ENCODE results near the gene COASY.
"Not testable (repeated sequence)": the region's sequence is repeated elsewhere in the genome, so short reads cannot be mapped to it uniquely, and the experiment has no call there.

The COASY gene

DNA sequence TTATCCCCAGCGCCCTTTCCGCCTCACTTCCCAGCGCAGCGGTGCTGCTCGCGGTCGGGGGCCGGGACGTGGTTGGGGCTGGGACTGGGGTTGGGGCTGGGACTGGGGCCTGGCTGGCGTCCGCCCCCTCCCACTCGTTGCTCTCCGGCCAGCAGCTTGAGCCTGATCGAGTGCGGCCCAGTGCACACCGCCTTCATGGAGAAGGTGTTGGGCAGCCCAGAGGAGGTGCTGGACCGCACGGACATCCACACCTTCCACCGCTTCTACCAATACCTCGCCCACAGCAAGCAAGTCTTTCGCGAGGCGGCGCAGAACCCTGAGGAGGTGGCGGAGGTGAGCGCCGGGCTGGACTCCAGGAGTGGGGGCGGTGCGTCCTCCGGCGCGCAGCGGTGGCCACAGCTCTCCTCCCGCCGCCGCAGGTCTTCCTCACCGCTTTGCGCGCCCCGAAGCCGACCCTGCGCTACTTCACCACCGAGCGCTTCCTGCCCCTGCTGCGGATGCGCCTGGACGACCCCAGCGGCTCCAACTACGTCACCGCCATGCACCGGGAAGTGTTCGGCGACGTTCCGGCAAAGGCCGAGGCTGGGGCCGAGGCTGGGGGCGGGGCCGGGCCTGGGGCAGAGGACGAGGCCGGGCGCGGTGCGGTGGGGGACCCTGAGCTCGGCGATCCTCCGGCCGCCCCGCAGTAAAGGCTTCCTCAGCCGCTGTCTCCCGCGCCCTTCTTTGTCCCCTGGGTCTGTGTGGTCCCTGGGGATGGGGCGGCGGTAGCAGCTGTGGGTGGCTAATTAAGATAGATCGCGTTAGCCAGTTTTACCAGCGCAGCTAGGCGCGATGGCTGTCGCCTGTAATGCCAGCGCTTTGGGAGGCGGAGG lies 7.5 kb upstream of the COASY start:
- H3K9ac ChIP-seq (ENCODE audit: low read length), result peak overlapping the region; percentile 77
- no peaks in the 10 kb centered on the region for H3K79me2 ChIP-seq (ENCODE audit: insufficient read depth, low read length)
- peak overlapping the region; percentile 80 for H3K4me2 ChIP-seq (ENCODE audit: low read depth, low read length, poor library complexity, severe bottlenecking)
- H3K9me2 ChIP-seq (replicated peaks; ENCODE audit: insufficient read depth, low read length), result no peaks in the 10 kb centered on the region
- H4K20me1 ChIP-seq (ENCODE audit: low read depth, low read length), result no peaks in the 10 kb centered on the region
- no peak for TF ChIP-seq EZH2phosphoT487 (conservative IDR thresholded peaks at IDR 0.05; ENCODE audit: low read length)
- TF ChIP-seq, protein P1, sequence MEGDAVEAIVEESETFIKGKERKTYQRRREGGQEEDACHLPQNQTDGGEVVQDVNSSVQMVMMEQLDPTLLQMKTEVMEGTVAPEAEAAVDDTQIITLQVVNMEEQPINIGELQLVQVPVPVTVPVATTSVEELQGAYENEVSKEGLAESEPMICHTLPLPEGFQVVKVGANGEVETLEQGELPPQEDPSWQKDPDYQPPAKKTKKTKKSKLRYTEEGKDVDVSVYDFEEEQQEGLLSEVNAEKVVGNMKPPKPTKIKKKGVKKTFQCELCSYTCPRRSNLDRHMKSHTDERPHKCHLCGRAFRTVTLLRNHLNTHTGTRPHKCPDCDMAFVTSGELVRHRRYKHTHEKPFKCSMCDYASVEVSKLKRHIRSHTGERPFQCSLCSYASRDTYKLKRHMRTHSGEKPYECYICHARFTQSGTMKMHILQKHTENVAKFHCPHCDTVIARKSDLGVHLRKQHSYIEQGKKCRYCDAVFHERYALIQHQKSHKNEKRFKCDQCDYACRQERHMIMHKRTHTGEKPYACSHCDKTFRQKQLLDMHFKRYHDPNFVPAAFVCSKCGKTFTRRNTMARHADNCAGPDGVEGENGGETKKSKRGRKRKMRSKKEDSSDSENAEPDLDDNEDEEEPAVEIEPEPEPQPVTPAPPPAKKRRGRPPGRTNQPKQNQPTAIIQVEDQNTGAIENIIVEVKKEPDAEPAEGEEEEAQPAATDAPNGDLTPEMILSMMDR (IDR thresholded peaks at IDR 0.05; ENCODE audit: insufficient read depth, low read length, poor library complexity, severe bottlenecking), result no peak
- H3F3A ChIP-seq (ENCODE audit: insufficient read depth), result no peaks in the 10 kb centered on the region
- no peaks in the 10 kb centered on the region for H3K36me3 ChIP-seq (ENCODE audit: low read length)
- H3K4me3 ChIP-seq (ENCODE audit: insufficient read depth, low read length, poor library complexity, severe bottlenecking), result peak overlapping the region; percentile 66
- peak overlapping the region; percentile 70 for H2AFZ ChIP-seq (ENCODE audit: low read depth, low read length, severe bottlenecking)
- H3K9me3 ChIP-seq (ENCODE audit: insufficient read depth, low read length), result no peaks in the 10 kb centered on the region
- H3K27me3 ChIP-seq (ENCODE audit: low read length), result no peaks in the 10 kb centered on the region
- H3K27ac ChIP-seq (ENCODE audit: low read depth, low read length), result peak overlapping the region; percentile 44

DNA sequence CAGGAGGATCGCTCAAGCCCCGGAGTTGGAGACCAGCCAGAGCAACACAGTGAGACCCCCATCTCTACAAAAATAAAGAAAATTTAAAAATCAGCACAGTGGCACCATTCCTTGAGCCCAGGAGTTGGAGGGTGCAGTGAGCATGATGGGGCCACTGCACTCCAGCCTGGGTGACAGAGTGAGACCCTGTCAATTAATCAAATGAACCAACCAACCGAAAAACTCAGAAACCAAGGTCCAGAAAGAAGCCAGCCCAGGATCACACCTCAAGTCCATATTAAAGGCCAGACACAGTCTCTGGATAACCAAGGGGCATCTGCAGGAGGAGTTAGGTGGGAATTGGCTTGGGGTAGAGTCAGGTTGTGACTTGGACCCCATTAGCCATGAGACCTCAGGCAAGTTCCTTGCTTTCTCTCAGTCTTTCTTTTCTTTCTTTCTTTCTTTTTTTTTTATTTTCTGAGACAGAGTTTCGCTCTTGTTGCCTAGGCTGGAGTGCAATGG lies 6.8 kb upstream of the COASY start:
- peak overlapping the region; percentile 77 for H3K9ac ChIP-seq (ENCODE audit: low read length)
- TF ChIP-seq, protein P1 (IDR thresholded peaks at IDR 0.05; ENCODE audit: insufficient read depth, low read length, poor library complexity, severe bottlenecking), result no peak
- TF ChIP-seq EZH2phosphoT487 (conservative IDR thresholded peaks at IDR 0.05; ENCODE audit: low read length), result no peak
- peak overlapping the region; percentile 66 for H3K4me3 ChIP-seq (ENCODE audit: insufficient read depth, low read length, poor library complexity, severe bottlenecking)
- no peaks in the 10 kb centered on the region for H4K20me1 ChIP-seq (ENCODE audit: low read depth, low read length)
- H3K79me2 ChIP-seq (ENCODE audit: insufficient read depth, low read length), result no peaks in the 10 kb centered on the region
- H3F3A ChIP-seq (ENCODE audit: insufficient read depth), result no peaks in the 10 kb centered on the region; the same call in 1 of the 2 replicates
- H3K9me2 ChIP-seq (replicated peaks; ENCODE audit: insufficient read depth, low read length), result no peaks in the 10 kb centered on the region
- no peaks in the 10 kb centered on the region for H3K36me3 ChIP-seq (ENCODE audit: low read length)
- no peaks in the 10 kb centered on the region for H3K27me3 ChIP-seq (ENCODE audit: low read length)
- H2AFZ ChIP-seq (ENCODE audit: low read depth, low read length, severe bottlenecking), result peak overlapping the region; percentile 70
- peak overlapping the region; percentile 44 for H3K27ac ChIP-seq (ENCODE audit: low read depth, low read length)
- no peaks in the 10 kb centered on the region for H3K9me3 ChIP-seq (ENCODE audit: insufficient read depth, low read length)
- peak overlapping the region; percentile 80 for H3K4me2 ChIP-seq (ENCODE audit: low read depth, low read length, poor library complexity, severe bottlenecking)

DNA sequence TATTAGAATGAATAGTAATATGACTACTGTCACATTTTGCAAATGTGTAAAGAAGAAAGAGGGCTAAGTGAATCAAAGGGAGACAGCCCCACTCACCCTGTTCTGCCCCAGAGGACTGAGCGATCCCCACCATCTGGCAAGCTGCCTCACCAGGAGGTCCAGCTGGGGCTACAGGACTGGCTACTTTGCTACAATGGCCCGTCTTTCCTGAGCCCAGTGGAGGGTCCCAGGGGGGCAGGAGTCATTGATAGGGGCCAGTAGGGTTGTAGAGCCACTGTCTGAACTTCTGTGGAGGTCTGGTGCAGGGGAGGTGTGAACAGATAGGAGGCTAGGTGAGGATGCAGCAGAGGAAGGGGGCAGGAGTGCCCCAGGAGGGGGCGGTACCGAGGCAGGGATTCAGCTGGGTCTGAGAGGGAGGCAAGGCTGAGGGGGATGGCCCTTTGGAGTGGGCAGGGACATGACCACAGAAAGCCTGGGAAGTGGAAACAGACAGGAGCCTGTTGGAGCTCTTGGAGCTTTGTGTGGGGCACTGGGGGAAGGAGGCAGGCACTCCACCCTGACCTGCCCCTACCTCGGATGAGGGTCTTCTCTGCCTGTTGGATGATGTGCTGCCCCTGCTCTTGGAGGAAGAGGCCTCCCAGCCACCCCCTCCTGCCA lies 5.9 kb upstream of the COASY start:
- H3K4me2 ChIP-seq (ENCODE audit: low read depth, low read length, poor library complexity, severe bottlenecking); H3K36me3 ChIP-seq (ENCODE audit: low read length): not testable (repeated sequence)
- 0 out of 2 replicates have a peak overlapping the region, but pooled peaks have one; percentile 77 for H3K9ac ChIP-seq (ENCODE audit: low read length)

More for the DNA sequence above, 5.9 kb upstream of the COASY start:
- H3K9me3 ChIP-seq (ENCODE audit: insufficient read depth, low read length); H3K27me3 ChIP-seq (ENCODE audit: low read length); H3F3A ChIP-seq (ENCODE audit: insufficient read depth); H3K27ac ChIP-seq (ENCODE audit: low read depth, low read length); H3K9me2 ChIP-seq (replicated peaks; ENCODE audit: insufficient read depth, low read length); H4K20me1 ChIP-seq (ENCODE audit: low read depth, low read length); H3K79me2 ChIP-seq (ENCODE audit: insufficient read depth, low read length); H3K4me3 ChIP-seq (ENCODE audit: insufficient read depth, low read length, poor library complexity, severe bottlenecking); H2AFZ ChIP-seq (ENCODE audit: low read depth, low read length, severe bottlenecking): not testable (repeated sequence)
